Subcutaneous abdominal adipose tissue (tissue), 5 donors: ENCODE data around the gene WDPCP.

Source experiments
- H3K27ac ChIP-seq: one replicate; pipeline ENCODE4 v1.7.0; 2013; ENCODE audit warnings: low read depth, mild to moderate bottlenecking, inconsistent platforms, low read length, moderate library complexity
- H3K27me3 ChIP-seq, 5 donors: one replicate each; pipeline ENCODE4 v1.7.0; 2013; ENCODE audit warnings: low read length in 5 of 5, inconsistent platforms in 1 of 5; ENCODE audit not compliant: control insufficient read depth in 5 of 5, insufficient read depth in 4 of 5
- H3K36me3 ChIP-seq, 5 donors: one replicate each; pipeline ENCODE4 v1.7.0; 2013; ENCODE audit warnings: low read length in 5 of 5; ENCODE audit not compliant: control insufficient read depth in 5 of 5, insufficient read depth in 5 of 5
- H3K4me1 ChIP-seq, 5 donors: one replicate each; pipeline ENCODE4 v1.7.0; 2013; ENCODE audit warnings: low read length in 5 of 5, mild to moderate bottlenecking in 3 of 5, moderate library complexity in 1 of 5; ENCODE audit not compliant: control insufficient read depth in 5 of 5, insufficient read depth in 5 of 5
- H3K4me3 ChIP-seq, 5 donors: one replicate each; pipeline ENCODE4 v1.7.0; 2013; ENCODE audit warnings: low read length in 5 of 5, low read depth in 1 of 5
- H3K9ac ChIP-seq, 5 donors: one replicate each; pipeline ENCODE4 v1.7.0; 2013; ENCODE audit warnings: low read length in 5 of 5, mild to moderate bottlenecking in 4 of 5, moderate library complexity in 3 of 5
- H3K9me3 ChIP-seq, 5 donors: one replicate each; pipeline ENCODE4 v1.7.0; 2013; ENCODE audit warnings: low read length in 5 of 5; ENCODE audit not compliant: control insufficient read depth in 5 of 5
- donor health status: healthy.
- donor health status: healthy.
- donor health status: healthy.
- donor health status: healthy.
- donor health status: healthy.

Gene WDPCP

GRCh38 chr2:63555931-63556330, 32.3 kb downstream of the WDPCP start:
- Histone ChIP-seq H3K36me3 (peaks cover 2 to 17% (median 7%) of the 10 kb centered on the region in 5 donors), H3K9me3 (peaks cover 0 to 3% (median 0%) of the 10 kb centered on the region in 5 donors), H3K27ac (no peak overlapping the region), H3K9ac (no peak overlapping the region), H3K4me1 (peaks cover 0 to 17% (median 8%) of the 10 kb centered on the region in 5 donors), H3K4me3 (no peak overlapping the region), H3K27me3 (no peaks in the 10 kb centered on the region)

GRCh38 chr2:63555299-63555698, 33.0 kb downstream of the WDPCP start:
- H3K4me1 ChIP-seq: peaks cover 0 to 17% (median 8%) of the 10 kb centered on the region in 5 donors
- peaks cover 2 to 17% (median 7%) of the 10 kb centered on the region in 5 donors for H3K36me3 ChIP-seq
- H3K4me3 ChIP-seq: no peak overlapping the region
- no peak overlapping the region for H3K9ac ChIP-seq
- H3K27ac ChIP-seq: no peak overlapping the region
- H3K9me3 ChIP-seq: peaks cover 0 to 3% (median 0%) of the 10 kb centered on the region in 5 donors
- H3K27me3 ChIP-seq: no peaks in the 10 kb centered on the region

GRCh38 chr2:63553049-63553448, 35.2 kb downstream of the WDPCP start:
- H3K27me3 ChIP-seq: no peaks in the 10 kb centered on the region
- no peaks in the 10 kb centered on the region for H3K9me3 ChIP-seq
- no peak overlapping the region for H3K4me3 ChIP-seq
- H3K27ac ChIP-seq: peak overlapping the region; percentile 21
- peak overlapping the region in 2 of 5 donors; percentile 52 to 60 for H3K9ac ChIP-seq
- H3K36me3 ChIP-seq: peaks cover 2 to 17% (median 7%) of the 10 kb centered on the region in 5 donors
- peaks cover 0 to 17% (median 8%) of the 10 kb centered on the region in 5 donors for H3K4me1 ChIP-seq

- peaks cover 0 to 4% (median 0%) of the 10 kb centered on the region in 5 donors for H3K4me1 ChIP-seq
- H3K4me3 ChIP-seq: no peak overlapping the region
- no peaks in the 10 kb centered on the region for H3K9me3 ChIP-seq
- no peak overlapping the region for H3K27ac ChIP-seq
- peaks cover 0 to 3% (median 0%) of the 10 kb centered on the region in 5 donors for H3K36me3 ChIP-seq
- no peaks in the 10 kb centered on the region for H3K27me3 ChIP-seq
- H3K9ac ChIP-seq: peak overlapping the region in 1 of 5 donors; percentile 32
Observed at GRCh38 chr2:63545023-63545422, 43.3 kb downstream of the WDPCP start.

- no peak overlapping the region for H3K9ac ChIP-seq
- H3K4me3 ChIP-seq: no peak overlapping the region
- peaks cover 0 to 4% (median 0%) of the 10 kb centered on the region in 5 donors for H3K4me1 ChIP-seq
- no peak overlapping the region for H3K27ac ChIP-seq
- peaks cover 0 to 3% (median 0%) of the 10 kb centered on the region in 5 donors for H3K36me3 ChIP-seq
- H3K9me3 ChIP-seq: no peaks in the 10 kb centered on the region
- H3K27me3 ChIP-seq: no peaks in the 10 kb centered on the region
Observed at GRCh38 chr2:63544017-63544627, 44.2 kb downstream of the WDPCP start.

GRCh38 chr2:63539416-63540162, 48.7 kb downstream of the WDPCP start:
- Histone ChIP-seq H3K9me3 (no peaks in the 10 kb centered on the region), H3K9ac (no peak overlapping the region), H3K4me3 (no peak overlapping the region), H3K27ac (no peak overlapping the region), H3K36me3 (peaks cover 0 to 3% (median 0%) of the 10 kb centered on the region in 5 donors), H3K4me1 (no peaks in the 10 kb centered on the region), H3K27me3 (no peaks in the 10 kb centered on the region)

- H3K4me1 ChIP-seq: no peaks in the 10 kb centered on the region
- no peak overlapping the region for H3K27ac ChIP-seq
- no peak overlapping the region for H3K4me3 ChIP-seq
- no peak overlapping the region for H3K9ac ChIP-seq
- no peaks in the 10 kb centered on the region for H3K9me3 ChIP-seq
- peaks cover 0 to 3% (median 0%) of the 10 kb centered on the region in 5 donors for H3K36me3 ChIP-seq
- no peaks in the 10 kb centered on the region for H3K27me3 ChIP-seq
Observed at GRCh38 chr2:63538390-63538789, 49.9 kb downstream of the WDPCP start.

- no peak overlapping the region for H3K9ac ChIP-seq
- H3K27me3 ChIP-seq: no peaks in the 10 kb centered on the region
- no peaks in the 10 kb centered on the region for H3K9me3 ChIP-seq
- no peaks in the 10 kb centered on the region for H3K4me1 ChIP-seq
- no peak overlapping the region for H3K27ac ChIP-seq
- H3K36me3 ChIP-seq: peaks cover 0 to 3% (median 0%) of the 10 kb centered on the region in 5 donors
- H3K4me3 ChIP-seq: no peak overlapping the region
Observed at GRCh38 chr2:63537306-63537705, 51.0 kb downstream of the WDPCP start.

GRCh38 chr2:63530704-63531279, 57.5 kb downstream of the WDPCP start:
- Histone ChIP-seq H3K27ac (no peak overlapping the region), H3K4me1 (no peaks in the 10 kb centered on the region), H3K4me3 (no peak overlapping the region), H3K36me3 (no peaks in the 10 kb centered on the region), H3K27me3 (no peaks in the 10 kb centered on the region), H3K9ac (no peak overlapping the region), H3K9me3 (peaks cover 0 to 9% (median 0%) of the 10 kb centered on the region in 5 donors)

GRCh38 chr2:63525905-63526304, 62.4 kb downstream of the WDPCP start:
- Histone ChIP-seq H3K27me3 (no peaks in the 10 kb centered on the region), H3K4me1 (no peaks in the 10 kb centered on the region), H3K27ac (no peak overlapping the region), H3K9ac (no peak overlapping the region), H3K4me3 (no peak overlapping the region), H3K9me3 (peaks cover 0 to 25% (median 22%) of the 10 kb centered on the region in 5 donors), H3K36me3 (peaks cover 0 to 4% (median 0%) of the 10 kb centered on the region in 5 donors)
